ENCODE results near the gene FUCA1.

DNA sequence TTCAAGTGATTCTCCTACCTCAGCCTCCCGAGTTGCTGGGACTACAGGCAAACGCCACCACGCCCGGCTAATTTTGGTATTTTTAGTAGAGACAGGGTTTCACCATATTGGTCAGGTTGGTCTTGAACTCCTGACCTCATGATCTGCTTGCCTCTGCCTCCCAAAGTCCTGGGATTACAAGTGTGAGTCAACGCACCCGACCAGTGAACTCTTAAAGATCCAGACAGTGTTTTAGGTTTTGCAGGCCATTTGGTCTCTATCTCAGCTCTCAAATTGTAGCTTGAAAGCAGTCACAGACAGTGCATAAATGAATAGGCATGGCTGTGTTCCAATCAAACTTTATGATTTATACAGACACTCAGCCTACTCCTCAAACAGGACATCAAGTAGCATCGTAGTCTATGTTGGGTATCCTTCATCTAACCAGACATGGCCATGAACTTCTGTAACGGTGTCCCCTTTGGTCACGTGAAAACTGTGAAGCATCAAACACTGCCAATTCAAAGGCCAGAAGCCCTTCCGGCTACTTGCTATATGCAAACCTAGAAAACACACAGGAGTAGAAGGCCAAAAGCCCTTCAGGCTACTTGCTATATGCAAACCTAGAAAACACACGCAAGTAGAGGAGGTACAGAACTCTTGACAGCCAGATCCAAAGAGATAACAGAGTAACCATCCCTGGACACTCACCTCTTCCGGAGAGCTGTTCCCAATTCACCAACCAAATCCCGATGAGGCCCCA lies 3.1 kb downstream of the FUCA1 start:
- TF ChIP-seq, protein P1, sequence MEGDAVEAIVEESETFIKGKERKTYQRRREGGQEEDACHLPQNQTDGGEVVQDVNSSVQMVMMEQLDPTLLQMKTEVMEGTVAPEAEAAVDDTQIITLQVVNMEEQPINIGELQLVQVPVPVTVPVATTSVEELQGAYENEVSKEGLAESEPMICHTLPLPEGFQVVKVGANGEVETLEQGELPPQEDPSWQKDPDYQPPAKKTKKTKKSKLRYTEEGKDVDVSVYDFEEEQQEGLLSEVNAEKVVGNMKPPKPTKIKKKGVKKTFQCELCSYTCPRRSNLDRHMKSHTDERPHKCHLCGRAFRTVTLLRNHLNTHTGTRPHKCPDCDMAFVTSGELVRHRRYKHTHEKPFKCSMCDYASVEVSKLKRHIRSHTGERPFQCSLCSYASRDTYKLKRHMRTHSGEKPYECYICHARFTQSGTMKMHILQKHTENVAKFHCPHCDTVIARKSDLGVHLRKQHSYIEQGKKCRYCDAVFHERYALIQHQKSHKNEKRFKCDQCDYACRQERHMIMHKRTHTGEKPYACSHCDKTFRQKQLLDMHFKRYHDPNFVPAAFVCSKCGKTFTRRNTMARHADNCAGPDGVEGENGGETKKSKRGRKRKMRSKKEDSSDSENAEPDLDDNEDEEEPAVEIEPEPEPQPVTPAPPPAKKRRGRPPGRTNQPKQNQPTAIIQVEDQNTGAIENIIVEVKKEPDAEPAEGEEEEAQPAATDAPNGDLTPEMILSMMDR (IDR thresholded peaks at IDR 0.05) = no peak
- no peak for TF ChIP-seq POLR2A (IDR thresholded peaks at IDR 0.05)

All from tibial nerve (tissue), 3 donors.